Measurements from ENCODE around the gene COL5A2.

DNA sequence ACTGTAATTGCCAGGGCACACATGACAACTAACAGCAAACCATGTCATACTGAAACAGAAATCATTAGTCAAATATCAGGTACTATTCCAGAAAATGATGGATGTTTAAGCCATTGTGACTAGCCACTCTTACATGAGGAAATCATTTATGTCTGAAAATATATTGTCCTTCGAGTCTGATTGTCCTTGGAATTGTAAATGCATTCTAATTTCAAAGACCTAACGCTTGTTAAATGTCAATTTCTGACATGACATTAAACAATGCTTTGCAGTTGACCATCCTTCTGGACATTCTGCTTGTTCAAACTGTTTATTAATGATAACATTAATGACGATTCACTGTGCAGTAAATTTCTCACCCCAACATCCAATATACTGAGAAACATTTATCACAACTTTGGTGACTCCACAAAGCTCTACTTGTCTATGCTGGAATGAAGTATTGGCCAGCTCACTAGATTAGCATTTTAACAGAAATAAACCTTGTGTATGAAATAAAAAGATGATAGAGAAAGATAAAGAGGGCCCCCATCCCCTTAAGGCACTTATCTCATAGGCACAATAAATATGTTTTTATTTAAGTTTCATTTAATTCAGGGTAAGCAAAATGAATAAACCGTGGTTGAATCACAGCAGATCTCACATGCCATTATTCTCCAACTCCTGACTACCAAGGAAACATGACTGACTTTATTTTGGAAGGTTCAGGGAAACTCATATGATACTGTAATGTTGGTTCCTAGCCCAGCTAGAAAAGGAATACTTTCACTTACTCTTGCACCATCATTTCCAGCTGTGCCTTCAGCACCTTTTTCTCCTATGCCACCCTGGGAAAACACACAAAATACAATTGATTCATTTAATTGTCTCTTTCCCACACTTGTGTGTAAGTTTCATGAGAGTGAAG lies 123.1 kb downstream of the COL5A2 start:
- TF ChIP-seq, protein P1, sequence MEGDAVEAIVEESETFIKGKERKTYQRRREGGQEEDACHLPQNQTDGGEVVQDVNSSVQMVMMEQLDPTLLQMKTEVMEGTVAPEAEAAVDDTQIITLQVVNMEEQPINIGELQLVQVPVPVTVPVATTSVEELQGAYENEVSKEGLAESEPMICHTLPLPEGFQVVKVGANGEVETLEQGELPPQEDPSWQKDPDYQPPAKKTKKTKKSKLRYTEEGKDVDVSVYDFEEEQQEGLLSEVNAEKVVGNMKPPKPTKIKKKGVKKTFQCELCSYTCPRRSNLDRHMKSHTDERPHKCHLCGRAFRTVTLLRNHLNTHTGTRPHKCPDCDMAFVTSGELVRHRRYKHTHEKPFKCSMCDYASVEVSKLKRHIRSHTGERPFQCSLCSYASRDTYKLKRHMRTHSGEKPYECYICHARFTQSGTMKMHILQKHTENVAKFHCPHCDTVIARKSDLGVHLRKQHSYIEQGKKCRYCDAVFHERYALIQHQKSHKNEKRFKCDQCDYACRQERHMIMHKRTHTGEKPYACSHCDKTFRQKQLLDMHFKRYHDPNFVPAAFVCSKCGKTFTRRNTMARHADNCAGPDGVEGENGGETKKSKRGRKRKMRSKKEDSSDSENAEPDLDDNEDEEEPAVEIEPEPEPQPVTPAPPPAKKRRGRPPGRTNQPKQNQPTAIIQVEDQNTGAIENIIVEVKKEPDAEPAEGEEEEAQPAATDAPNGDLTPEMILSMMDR (IDR thresholded peaks at IDR 0.05; ENCODE audit: extremely low read depth in 1 of 2, insufficient read depth in 1 of 2, low read depth in 1 of 2, low read length in 2 of 2), result no peak
- TF ChIP-seq POLR2A (IDR thresholded peaks at IDR 0.05; ENCODE audit: low read depth, low read length) (no peak), EZH2 (IDR thresholded peaks at IDR 0.05; ENCODE audit: borderline replicate concordance, low read depth, low read length, severe bottlenecking) (no peak), JUN (IDR thresholded peaks at IDR 0.05; ENCODE audit: borderline replicate concordance, insufficient read depth, insufficient read length, low read depth) (no peak), POLR2AphosphoS5 (IDR thresholded peaks at IDR 0.05; ENCODE audit: insufficient read depth, low read depth, low read length) (no peak)

All from endothelial cell of umbilical vein (primary cell).